Endothelial cell (in vitro differentiated cells): ENCODE results near the gene PHRF1. TPM values are rescaled to one million over a fixed set of nuclear protein-coding genes. Genes with fewer than 3 reads are reported as not detected.

ENCODE experiments used
- DNase-seq: peaks from one replicate; pipeline ENCODE4 v3.0.0; 2021; ENCODE audit warnings: low spot score
- H3K27ac Mint-ChIP-seq: one replicate; pipeline ENCODE4 v1.8.0; 2021; ENCODE audit warnings: mixed read lengths, inconsistent platforms; ENCODE audit not compliant: unreplicated experiment
- H3K27me3 Mint-ChIP-seq: one replicate; pipeline ENCODE4 v1.8.0; 2021; ENCODE audit warnings: mild to moderate bottlenecking, moderate library complexity, mixed read lengths, inconsistent platforms; ENCODE audit not compliant: unreplicated experiment
- H3K36me3 Mint-ChIP-seq: one replicate; pipeline ENCODE4 v1.8.0; 2021; ENCODE audit warnings: mild to moderate bottlenecking, low read depth, mixed read lengths, inconsistent platforms; ENCODE audit not compliant: unreplicated experiment
- H3K4me1 Mint-ChIP-seq: one replicate; pipeline ENCODE4 v1.8.0; 2021; ENCODE audit warnings: mild to moderate bottlenecking, mixed read lengths, inconsistent platforms; ENCODE audit not compliant: unreplicated experiment
- H3K4me3 Mint-ChIP-seq: one replicate; pipeline ENCODE4 v1.8.0; 2021; ENCODE audit warnings: mild to moderate bottlenecking, mixed read lengths, inconsistent platforms; ENCODE audit not compliant: unreplicated experiment
- H3K9me3 Mint-ChIP-seq: one replicate; pipeline ENCODE4 v1.8.0; 2021; ENCODE audit warnings: mixed read lengths, inconsistent platforms; ENCODE audit not compliant: unreplicated experiment
- CTCF ChIP-seq: fragments of 200-600 bp; sonication (generic); IDR thresholded peaks from one replicate; pipeline ENCODE4 v1.5.0; 2021; ENCODE audit warnings: antibody characterized with exemption; ENCODE audit not compliant: unreplicated experiment
- total RNA-seq: library from RNA; stranded (reverse); fragmentation: NEBNext Ultra II Directional; extraction: Animal tissue kit (Norgen Biotek cat#: 25700); gene quantifications from one replicate; pipeline ENCODE4 v1.2.1, GENCODE V29; 2021; ENCODE audit not compliant: unreplicated experiment

Gene PHRF1
- total RNA-seq, 1 donor from 2014 or later, result 29.5 TPM

GRCh38 chr11:636511-637332 lies 60.5 kb downstream of the PHRF1 start, which contains the start of gene DRD4:
Gene DRD4 (plus strand): TSS chr11:637269. CDS start chr11:637305, 36 bp downstream.
- H3K36me3 Mint-ChIP-seq, result no peaks in the 10 kb centered on the region
- peaks cover 3% of the 10 kb centered on the region for H3K4me1 Mint-ChIP-seq
- H3K9me3 Mint-ChIP-seq, result no peaks in the 10 kb centered on the region
- H3K27ac Mint-ChIP-seq, result no peak within 1 kb of the TSS
- peaks cover 28% of the 10 kb centered on the region for H3K27me3 Mint-ChIP-seq
- H3K4me3 Mint-ChIP-seq, result peak within 1 kb of the TSS; percentile 25
- no peak for DNase-seq
- TF ChIP-seq CTCF, result no peak

GRCh38 chr11:637333-637592 lies 61.0 kb downstream of the PHRF1 start:
- no peaks in the 10 kb centered on the region for H3K36me3 Mint-ChIP-seq
- H3K27ac Mint-ChIP-seq, result no peak overlapping the region
- no peaks in the 10 kb centered on the region for H3K9me3 Mint-ChIP-seq
- no peak for TF ChIP-seq CTCF
- DNase-seq, result no peak
- peaks cover 28% of the 10 kb centered on the region for H3K27me3 Mint-ChIP-seq
- H3K4me3 Mint-ChIP-seq, result no peak overlapping the region
- peaks cover 3% of the 10 kb centered on the region for H3K4me1 Mint-ChIP-seq

- no peak for DNase-seq
- no peak overlapping the region for H3K4me3 Mint-ChIP-seq
- peaks cover 4% of the 10 kb centered on the region for H3K36me3 Mint-ChIP-seq
- no peaks in the 10 kb centered on the region for H3K9me3 Mint-ChIP-seq
- H3K27ac Mint-ChIP-seq, result no peak overlapping the region
- H3K4me1 Mint-ChIP-seq, result peaks cover 6% of the 10 kb centered on the region
- peaks cover 32% of the 10 kb centered on the region for H3K27me3 Mint-ChIP-seq
- TF ChIP-seq CTCF, result no peak
Observed at GRCh38 chr11:637593-638521, 61.6 kb downstream of the PHRF1 start.

- peaks cover 6% of the 10 kb centered on the region for H3K4me1 Mint-ChIP-seq
- no peak overlapping the region for H3K4me3 Mint-ChIP-seq
- no peak for DNase-seq
- no peaks in the 10 kb centered on the region for H3K9me3 Mint-ChIP-seq
- peaks cover 4% of the 10 kb centered on the region for H3K36me3 Mint-ChIP-seq
- H3K27me3 Mint-ChIP-seq, result peaks cover 34% of the 10 kb centered on the region
- TF ChIP-seq CTCF, result no peak
- no peak overlapping the region for H3K27ac Mint-ChIP-seq
Observed at GRCh38 chr11:638631-639331, 62.5 kb downstream of the PHRF1 start.
